ENCODE data around the gene CFB. TPM values are rescaled to one million over a fixed set of nuclear protein-coding genes. Genes with fewer than 3 reads are reported as not detected.
A peak's percentile ranks its signal among the peaks of the same experiment; 100 is the strongest.

CFB gene
- total and polyA plus RNA-seq, 9 of the 15 experiments (the other 6 are each of a cell fraction or from before 2014, with no cell fraction given) = 0.08 to 0.91 (median 0.22) TPM; not detected in 4

DNA sequence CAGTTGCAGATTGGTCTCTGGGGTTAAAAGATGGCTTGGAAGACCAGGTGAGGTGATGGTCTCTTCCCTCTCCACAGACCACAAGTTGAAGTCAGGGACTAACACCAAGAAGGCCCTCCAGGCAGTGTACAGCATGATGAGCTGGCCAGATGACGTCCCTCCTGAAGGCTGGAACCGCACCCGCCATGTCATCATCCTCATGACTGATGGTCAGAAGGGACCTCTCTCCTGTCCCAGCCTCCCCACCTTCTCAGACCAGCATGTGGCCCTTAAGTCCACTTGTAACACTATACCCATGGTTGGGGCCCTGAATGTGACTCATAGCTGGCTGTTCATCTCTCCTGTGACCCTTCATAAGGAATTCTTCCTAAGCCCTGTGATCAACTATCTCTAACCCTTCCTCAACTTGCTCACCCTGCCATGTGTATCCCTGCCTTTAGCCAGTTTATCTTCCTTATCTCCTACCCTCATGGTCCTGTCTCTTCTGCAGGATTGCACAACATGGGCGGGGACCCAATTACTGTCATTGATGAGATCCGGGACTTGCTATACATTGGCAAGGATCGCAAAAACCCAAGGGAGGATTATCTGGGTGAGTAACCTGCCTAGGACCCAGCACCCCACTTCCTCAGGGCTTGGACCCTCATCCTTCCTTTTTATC lies 3.0 kb downstream of the CFB start (continued):
- TF ChIP-seq, protein P1, sequence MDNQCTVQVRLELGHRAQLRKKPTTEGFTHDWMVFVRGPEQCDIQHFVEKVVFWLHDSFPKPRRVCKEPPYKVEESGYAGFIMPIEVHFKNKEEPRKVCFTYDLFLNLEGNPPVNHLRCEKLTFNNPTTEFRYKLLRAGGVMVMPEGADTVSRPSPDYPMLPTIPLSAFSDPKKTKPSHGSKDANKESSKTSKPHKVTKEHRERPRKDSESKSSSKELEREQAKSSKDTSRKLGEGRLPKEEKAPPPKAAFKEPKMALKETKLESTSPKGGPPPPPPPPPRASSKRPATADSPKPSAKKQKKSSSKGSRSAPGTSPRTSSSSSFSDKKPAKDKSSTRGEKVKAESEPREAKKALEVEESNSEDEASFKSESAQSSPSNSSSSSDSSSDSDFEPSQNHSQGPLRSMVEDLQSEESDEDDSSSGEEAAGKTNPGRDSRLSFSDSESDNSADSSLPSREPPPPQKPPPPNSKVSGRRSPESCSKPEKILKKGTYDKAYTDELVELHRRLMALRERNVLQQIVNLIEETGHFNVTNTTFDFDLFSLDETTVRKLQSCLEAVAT (IDR thresholded peaks at IDR 0.05) = no peak
- TF ChIP-seq DACH1 (IDR thresholded peaks at IDR 0.05; ENCODE audit: partially characterized antibody) (peak; percentile 76), SAFB (IDR thresholded peaks at IDR 0.05; ENCODE audit: borderline replicate concordance, low read depth, low read length) (no peak), PHF8 (IDR thresholded peaks at IDR 0.05; ENCODE audit: borderline replicate concordance, low read length) (0 out of 2 replicates have a peak, but pooled peaks have one; percentile 13), SMAD2 (IDR thresholded peaks at IDR 0.05; ENCODE audit: low read depth, low read length) (no peak), SOX6 (IDR thresholded peaks at IDR 0.05) (peak; percentile 35; the same call in 1 of the 2 replicates), GATAD2B (IDR thresholded peaks at IDR 0.05; ENCODE audit: borderline replicate concordance) (no peak; the same call in 1 of the 2 replicates), ZNF217 (CRISPR knock-in tag; IDR thresholded peaks at IDR 0.05) (no peak), PTBP1 (IDR thresholded peaks at IDR 0.05; ENCODE audit: low read depth, low read length) (no peak), ZNF354B (CRISPR knock-in tag; IDR thresholded peaks at IDR 0.05) (no peak), ZFP1 (CRISPR knock-in tag; IDR thresholded peaks at IDR 0.05) (no peak), NELFE (IDR thresholded peaks at IDR 0.05; ENCODE audit: insufficient read depth, insufficient read length) (no peak), PRPF4 (IDR thresholded peaks at IDR 0.05; ENCODE audit: insufficient read depth, low read depth, low read length, poor library complexity, severe bottlenecking) (no peak), ZNF584 (CRISPR knock-in tag; IDR thresholded peaks at IDR 0.05; ENCODE audit: low read depth) (peak; percentile 25; the same call in 1 of the 2 replicates)
- TF ChIP-seq, protein P2, sequence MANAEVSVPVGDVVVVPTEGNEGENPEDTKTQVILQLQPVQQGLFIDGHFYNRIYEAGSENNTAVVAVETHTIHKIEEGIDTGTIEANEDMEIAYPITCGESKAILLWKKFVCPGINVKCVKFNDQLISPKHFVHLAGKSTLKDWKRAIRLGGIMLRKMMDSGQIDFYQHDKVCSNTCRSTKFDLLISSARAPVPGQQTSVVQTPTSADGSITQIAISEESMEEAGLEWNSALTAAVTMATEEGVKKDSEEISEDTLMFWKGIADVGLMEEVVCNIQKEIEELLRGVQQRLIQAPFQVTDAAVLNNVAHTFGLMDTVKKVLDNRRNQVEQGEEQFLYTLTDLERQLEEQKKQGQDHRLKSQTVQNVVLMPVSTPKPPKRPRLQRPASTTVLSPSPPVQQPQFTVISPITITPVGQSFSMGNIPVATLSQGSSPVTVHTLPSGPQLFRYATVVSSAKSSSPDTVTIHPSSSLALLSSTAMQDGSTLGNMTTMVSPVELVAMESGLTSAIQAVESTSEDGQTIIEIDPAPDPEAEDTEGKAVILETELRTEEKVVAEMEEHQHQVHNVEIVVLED (CRISPR knock-in tag; IDR thresholded peaks at IDR 0.05) = no peak
- TF ChIP-seq, protein P3, sequence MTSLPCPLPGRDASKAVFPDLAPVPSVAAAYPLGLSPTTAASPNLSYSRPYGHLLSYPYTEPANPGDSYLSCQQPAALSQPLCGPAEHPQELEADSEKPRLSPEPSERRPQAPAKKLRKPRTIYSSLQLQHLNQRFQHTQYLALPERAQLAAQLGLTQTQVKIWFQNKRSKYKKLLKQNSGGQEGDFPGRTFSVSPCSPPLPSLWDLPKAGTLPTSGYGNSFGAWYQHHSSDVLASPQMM (CRISPR knock-in tag; IDR thresholded peaks at IDR 0.05) = no peak
- TF ChIP-seq, protein P4, sequence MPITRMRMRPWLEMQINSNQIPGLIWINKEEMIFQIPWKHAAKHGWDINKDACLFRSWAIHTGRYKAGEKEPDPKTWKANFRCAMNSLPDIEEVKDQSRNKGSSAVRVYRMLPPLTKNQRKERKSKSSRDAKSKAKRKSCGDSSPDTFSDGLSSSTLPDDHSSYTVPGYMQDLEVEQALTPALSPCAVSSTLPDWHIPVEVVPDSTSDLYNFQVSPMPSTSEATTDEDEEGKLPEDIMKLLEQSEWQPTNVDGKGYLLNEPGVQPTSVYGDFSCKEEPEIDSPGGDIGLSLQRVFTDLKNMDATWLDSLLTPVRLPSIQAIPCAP (CRISPR knock-in tag; IDR thresholded peaks at IDR 0.05; ENCODE audit: borderline replicate concordance) = no peak
- TF ChIP-seq, protein P5, sequence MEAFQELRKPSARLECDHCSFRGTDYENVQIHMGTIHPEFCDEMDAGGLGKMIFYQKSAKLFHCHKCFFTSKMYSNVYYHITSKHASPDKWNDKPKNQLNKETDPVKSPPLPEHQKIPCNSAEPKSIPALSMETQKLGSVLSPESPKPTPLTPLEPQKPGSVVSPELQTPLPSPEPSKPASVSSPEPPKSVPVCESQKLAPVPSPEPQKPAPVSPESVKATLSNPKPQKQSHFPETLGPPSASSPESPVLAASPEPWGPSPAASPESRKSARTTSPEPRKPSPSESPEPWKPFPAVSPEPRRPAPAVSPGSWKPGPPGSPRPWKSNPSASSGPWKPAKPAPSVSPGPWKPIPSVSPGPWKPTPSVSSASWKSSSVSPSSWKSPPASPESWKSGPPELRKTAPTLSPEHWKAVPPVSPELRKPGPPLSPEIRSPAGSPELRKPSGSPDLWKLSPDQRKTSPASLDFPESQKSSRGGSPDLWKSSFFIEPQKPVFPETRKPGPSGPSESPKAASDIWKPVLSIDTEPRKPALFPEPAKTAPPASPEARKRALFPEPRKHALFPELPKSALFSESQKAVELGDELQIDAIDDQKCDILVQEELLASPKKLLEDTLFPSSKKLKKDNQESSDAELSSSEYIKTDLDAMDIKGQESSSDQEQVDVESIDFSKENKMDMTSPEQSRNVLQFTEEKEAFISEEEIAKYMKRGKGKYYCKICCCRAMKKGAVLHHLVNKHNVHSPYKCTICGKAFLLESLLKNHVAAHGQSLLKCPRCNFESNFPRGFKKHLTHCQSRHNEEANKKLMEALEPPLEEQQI (IDR thresholded peaks at IDR 0.05) = no peak
- TF ChIP-seq, protein P6, sequence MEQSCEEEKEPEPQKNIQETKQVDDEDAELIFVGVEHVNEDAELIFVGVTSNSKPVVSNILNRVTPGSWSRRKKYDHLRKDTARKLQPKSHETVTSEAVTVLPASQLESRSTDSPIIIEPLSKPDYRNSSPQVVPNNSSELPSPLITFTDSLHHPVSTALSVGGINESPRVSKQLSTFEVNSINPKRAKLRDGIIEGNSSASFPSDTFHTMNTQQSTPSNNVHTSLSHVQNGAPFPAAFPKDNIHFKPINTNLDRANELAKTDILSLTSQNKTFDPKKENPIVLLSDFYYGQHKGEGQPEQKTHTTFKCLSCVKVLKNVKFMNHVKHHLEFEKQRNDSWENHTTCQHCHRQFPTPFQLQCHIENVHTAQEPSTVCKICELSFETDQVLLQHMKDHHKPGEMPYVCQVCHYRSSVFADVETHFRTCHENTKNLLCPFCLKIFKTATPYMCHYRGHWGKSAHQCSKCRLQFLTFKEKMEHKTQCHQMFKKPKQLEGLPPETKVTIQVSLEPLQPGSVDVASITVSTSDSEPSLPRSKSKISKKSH (CRISPR knock-in tag; IDR thresholded peaks at IDR 0.05) = no peak
